SK-N-SH treated with all-trans-retinoic acid at 6 μM for 48 hours (cell line): Measurements from ENCODE around the gene EPN3.

ENCODE experiments used
- ATAC-seq: fragments of 200-7000 bp; cut with Tn5 transposase; 3 replicates; pipeline ENCODE4 v1.9.1; 2020; ENCODE audit warnings: mild to moderate bottlenecking, moderate library complexity
- CSDC2 ChIP-seq: fragments of 250-450 bp; sonication (Bioruptor Pico); IDR thresholded peaks from 2 replicates; pipeline ENCODE4 v1.5.0; 2020; ENCODE audit warnings: mild to moderate bottlenecking, moderate library complexity
- ISL1 ChIP-seq: fragments of 250-450 bp; sonication (Bioruptor Pico); IDR thresholded peaks from 2 replicates; pipeline ENCODE4 v2.1.2; 2022; ENCODE audit warnings: mild to moderate bottlenecking, moderate library complexity
- OSR1 ChIP-seq: fragments of 250-450 bp; sonication (Bioruptor Pico); IDR thresholded peaks from 2 replicates; pipeline ENCODE4 v1.8.0; 2022; ENCODE audit warnings: moderate library complexity, mild to moderate bottlenecking, inconsistent platforms
- PPARA ChIP-seq: fragments of 250-450 bp; sonication (Bioruptor Pico); IDR thresholded peaks from 2 replicates; pipeline ENCODE4 v1.5.0; 2020; ENCODE audit warnings: mild to moderate bottlenecking, borderline replicate concordance
- RARB ChIP-seq: fragments of 250-450 bp; sonication (Bioruptor Pico); IDR thresholded peaks from 2 replicates; pipeline ENCODE4 v1.8.0; 2021; ENCODE audit warnings: mild to moderate bottlenecking, moderate library complexity
- TCF4 ChIP-seq: fragments of 250-450 bp; sonication (Bioruptor Pico); IDR thresholded peaks from 2 replicates; pipeline ENCODE4 v1.8.0; 2021; ENCODE audit warnings: mild to moderate bottlenecking, moderate library complexity, borderline replicate concordance
- TOX ChIP-seq: fragments of 250-450 bp; sonication (Bioruptor Pico); IDR thresholded peaks from 2 replicates; pipeline ENCODE4 v1.8.0; 2021; ENCODE audit warnings: mild to moderate bottlenecking, moderate library complexity, borderline replicate concordance
- ZC3H10 ChIP-seq: fragments of 250-450 bp; sonication (Bioruptor Pico); IDR thresholded peaks from 2 replicates; pipeline ENCODE4 v1.5.1; 2021; ENCODE audit warnings: mild to moderate bottlenecking, moderate library complexity
- ZFP3 ChIP-seq: fragments of 250-450 bp; sonication (Bioruptor Pico); IDR thresholded peaks from 2 replicates; pipeline ENCODE4 v1.5.0; 2020; ENCODE audit warnings: mild to moderate bottlenecking, moderate library complexity
- ZNF565 ChIP-seq: fragments of 450-650 bp; formaldehyde crosslinking; conservative IDR thresholded peaks from 2 replicates; pipeline ENCODE4 v1.5.0; 2020; ENCODE audit warnings: low read depth, mild to moderate bottlenecking, moderate library complexity
- ZNF70 ChIP-seq: fragments of 450-650 bp; formaldehyde crosslinking; IDR thresholded peaks from 2 replicates; pipeline ENCODE4 v1.5.0; 2020; ENCODE audit warnings: mild to moderate bottlenecking, moderate library complexity
- ZNF8 ChIP-seq: fragments of 450-650 bp; formaldehyde crosslinking; IDR thresholded peaks from 2 replicates; pipeline ENCODE4 v1.5.0; 2020; ENCODE audit warnings: mild to moderate bottlenecking, moderate library complexity
- TF ChIP-seq, protein P1 (sequence below): fragments of 250-450 bp; sonication (Bioruptor Pico); IDR thresholded peaks from 2 replicates; pipeline ENCODE4 v1.5.1; 2020; ENCODE audit warnings: low read depth, mild to moderate bottlenecking, moderate library complexity
- TF ChIP-seq, protein P2 (sequence below): fragments of 250-450 bp; sonication (Bioruptor Pico); IDR thresholded peaks from 2 replicates; pipeline ENCODE4 v1.5.1; 2021; ENCODE audit warnings: mild to moderate bottlenecking, moderate library complexity
- TF ChIP-seq, protein P3 (sequence below): fragments of 250-450 bp; sonication (Bioruptor Pico); IDR thresholded peaks from 2 replicates; pipeline ENCODE4 v1.5.0; 2020; ENCODE audit warnings: mild to moderate bottlenecking, moderate library complexity
- TF ChIP-seq, protein P4 (sequence below): fragments of 250-450 bp; sonication (Bioruptor Pico); IDR thresholded peaks from 2 replicates; pipeline ENCODE4 v1.8.0; 2020; ENCODE audit warnings: mild to moderate bottlenecking, moderate library complexity, borderline replicate concordance
- TF ChIP-seq, protein P5 (sequence below): fragments of 250-450 bp; sonication (Bioruptor Pico); IDR thresholded peaks from 2 replicates; pipeline ENCODE4 v1.8.0; 2021; ENCODE audit warnings: low read depth, mild to moderate bottlenecking, moderate library complexity, borderline replicate concordance

The EPN3 gene

DNA sequence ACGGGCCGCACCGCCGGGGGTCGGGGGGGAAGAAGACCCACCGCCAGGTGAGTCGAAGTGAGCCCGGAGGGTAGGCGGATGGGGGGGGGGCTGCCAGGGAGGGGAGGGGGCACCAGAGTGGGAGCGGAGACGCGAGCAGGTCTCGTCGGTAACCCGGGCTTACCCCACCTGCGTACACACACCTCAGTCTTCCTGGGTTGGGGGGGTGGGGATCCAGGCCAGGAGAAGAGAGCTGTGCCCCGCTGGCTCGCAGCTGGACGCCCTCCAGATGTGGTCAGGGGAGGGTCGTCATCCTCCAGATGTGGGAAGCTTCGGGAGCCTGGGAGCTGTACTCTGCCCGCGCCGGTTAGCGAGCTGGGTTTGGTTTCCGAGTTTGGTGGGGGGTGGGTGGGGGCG lies 29.2 kb downstream of the EPN3 start (continued):
- TF ChIP-seq, protein P1, sequence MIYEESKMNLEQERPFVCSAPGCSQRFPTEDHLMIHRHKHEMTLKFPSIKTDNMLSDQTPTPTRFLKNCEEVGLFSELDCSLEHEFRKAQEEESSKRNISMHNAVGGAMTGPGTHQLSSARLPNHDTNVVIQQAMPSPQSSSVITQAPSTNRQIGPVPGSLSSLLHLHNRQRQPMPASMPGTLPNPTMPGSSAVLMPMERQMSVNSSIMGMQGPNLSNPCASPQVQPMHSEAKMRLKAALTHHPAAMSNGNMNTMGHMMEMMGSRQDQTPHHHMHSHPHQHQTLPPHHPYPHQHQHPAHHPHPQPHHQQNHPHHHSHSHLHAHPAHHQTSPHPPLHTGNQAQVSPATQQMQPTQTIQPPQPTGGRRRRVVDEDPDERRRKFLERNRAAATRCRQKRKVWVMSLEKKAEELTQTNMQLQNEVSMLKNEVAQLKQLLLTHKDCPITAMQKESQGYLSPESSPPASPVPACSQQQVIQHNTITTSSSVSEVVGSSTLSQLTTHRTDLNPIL (CRISPR knock-in tag), result no peak
- no peak for TF ChIP-seq OSR1
- no peak for TF ChIP-seq CSDC2
- TF ChIP-seq, protein P2, sequence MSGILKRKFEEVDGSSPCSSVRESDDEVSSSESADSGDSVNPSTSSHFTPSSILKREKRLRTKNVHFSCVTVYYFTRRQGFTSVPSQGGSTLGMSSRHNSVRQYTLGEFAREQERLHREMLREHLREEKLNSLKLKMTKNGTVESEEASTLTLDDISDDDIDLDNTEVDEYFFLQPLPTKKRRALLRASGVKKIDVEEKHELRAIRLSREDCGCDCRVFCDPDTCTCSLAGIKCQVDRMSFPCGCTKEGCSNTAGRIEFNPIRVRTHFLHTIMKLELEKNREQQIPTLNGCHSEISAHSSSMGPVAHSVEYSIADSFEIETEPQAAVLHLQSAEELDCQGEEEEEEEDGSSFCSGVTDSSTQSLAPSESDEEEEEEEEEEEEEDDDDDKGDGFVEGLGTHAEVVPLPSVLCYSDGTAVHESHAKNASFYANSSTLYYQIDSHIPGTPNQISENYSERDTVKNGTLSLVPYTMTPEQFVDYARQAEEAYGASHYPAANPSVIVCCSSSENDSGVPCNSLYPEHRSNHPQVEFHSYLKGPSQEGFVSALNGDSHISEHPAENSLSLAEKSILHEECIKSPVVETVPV (CRISPR knock-in tag), result no peak
- TF ChIP-seq RARB (CRISPR knock-in tag), result no peak

DNA sequence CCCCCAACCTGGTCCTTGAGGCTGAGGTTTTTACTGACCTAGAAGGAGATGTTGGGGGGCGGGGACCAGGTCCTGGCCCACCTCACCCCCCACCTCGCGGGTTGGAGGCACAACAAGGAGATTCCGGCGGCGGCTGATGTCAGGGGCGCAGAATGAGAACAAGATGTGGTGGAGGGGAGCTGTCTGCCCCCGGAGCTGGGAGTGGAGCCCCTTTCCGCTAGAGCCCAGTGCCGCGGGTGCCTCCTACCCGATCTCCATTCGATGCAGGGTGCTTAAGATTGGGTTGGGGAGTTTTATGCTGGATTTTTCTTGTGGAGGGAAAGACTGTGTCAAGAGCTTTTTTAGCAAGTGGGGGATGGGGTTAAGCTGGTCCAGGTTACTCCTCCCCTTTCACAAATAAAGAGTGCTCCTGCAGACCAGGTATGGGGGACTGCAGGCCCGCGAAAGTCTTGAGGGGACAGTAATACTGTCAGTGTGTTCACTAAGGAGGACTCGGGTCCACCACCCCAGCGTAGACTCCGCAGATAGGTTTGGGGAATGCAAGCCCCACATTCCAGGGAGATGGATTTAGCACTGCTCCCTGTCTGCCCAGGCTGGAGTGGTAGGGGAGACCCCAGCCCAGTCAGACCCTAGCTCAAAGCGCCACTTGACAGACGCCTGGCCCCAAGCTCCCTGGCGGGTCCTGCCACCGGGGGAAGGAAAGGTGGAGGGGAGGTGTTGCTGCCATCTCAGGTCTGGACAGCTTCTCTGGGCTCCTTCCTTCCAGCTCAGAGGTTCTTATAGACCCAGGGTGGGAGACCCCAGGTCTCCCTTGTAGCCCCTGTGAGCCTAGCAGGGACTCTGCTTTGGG lies 29.9 kb downstream of the EPN3 start:
- TF ChIP-seq, protein P3, sequence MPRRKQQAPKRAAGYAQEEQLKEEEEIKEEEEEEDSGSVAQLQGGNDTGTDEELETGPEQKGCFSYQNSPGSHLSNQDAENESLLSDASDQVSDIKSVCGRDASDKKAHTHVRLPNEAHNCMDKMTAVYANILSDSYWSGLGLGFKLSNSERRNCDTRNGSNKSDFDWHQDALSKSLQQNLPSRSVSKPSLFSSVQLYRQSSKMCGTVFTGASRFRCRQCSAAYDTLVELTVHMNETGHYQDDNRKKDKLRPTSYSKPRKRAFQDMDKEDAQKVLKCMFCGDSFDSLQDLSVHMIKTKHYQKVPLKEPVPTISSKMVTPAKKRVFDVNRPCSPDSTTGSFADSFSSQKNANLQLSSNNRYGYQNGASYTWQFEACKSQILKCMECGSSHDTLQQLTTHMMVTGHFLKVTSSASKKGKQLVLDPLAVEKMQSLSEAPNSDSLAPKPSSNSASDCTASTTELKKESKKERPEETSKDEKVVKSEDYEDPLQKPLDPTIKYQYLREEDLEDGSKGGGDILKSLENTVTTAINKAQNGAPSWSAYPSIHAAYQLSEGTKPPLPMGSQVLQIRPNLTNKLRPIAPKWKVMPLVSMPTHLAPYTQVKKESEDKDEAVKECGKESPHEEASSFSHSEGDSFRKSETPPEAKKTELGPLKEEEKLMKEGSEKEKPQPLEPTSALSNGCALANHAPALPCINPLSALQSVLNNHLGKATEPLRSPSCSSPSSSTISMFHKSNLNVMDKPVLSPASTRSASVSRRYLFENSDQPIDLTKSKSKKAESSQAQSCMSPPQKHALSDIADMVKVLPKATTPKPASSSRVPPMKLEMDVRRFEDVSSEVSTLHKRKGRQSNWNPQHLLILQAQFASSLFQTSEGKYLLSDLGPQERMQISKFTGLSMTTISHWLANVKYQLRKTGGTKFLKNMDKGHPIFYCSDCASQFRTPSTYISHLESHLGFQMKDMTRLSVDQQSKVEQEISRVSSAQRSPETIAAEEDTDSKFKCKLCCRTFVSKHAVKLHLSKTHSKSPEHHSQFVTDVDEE (CRISPR knock-in tag), result no peak
- TF ChIP-seq TOX (CRISPR knock-in tag) (no peak), ZFP3 (no peak), PPARA (CRISPR knock-in tag) (no peak), RARB (CRISPR knock-in tag) (no peak), OSR1 (no peak), ZC3H10 (CRISPR knock-in tag) (no peak), ISL1 (no peak)
- TF ChIP-seq, protein P4, sequence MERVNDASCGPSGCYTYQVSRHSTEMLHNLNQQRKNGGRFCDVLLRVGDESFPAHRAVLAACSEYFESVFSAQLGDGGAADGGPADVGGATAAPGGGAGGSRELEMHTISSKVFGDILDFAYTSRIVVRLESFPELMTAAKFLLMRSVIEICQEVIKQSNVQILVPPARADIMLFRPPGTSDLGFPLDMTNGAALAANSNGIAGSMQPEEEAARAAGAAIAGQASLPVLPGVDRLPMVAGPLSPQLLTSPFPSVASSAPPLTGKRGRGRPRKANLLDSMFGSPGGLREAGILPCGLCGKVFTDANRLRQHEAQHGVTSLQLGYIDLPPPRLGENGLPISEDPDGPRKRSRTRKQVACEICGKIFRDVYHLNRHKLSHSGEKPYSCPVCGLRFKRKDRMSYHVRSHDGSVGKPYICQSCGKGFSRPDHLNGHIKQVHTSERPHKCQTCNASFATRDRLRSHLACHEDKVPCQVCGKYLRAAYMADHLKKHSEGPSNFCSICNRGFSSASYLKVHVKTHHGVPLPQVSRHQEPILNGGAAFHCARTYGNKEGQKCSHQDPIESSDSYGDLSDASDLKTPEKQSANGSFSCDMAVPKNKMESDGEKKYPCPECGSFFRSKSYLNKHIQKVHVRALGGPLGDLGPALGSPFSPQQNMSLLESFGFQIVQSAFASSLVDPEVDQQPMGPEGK, result no peak
- TF ChIP-seq, protein P2 (CRISPR knock-in tag), result no peak
- ATAC-seq, result no peak

DNA sequence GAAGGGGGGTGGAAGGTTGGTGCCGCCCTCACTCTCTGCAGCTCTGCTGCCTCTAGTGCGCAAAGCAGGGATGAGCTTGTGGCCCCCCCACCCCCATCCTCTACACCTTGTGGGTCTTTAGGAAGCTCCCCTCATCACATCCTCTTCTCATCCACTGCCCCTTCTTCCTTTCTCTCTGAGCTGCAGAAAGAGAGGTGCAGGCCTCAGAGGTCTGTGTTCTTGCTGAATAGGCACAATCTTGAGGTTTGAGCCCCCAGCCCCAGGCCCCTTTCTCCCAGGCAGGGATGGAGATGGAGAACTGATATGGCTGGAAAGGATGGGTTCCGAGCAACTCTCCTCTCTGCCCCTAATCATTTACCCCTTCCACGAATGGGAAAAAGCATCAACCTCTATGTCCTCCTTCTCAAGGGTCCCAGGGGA lies 30.6 kb downstream of the EPN3 start:
- no peak for ATAC-seq
- TF ChIP-seq RARB (CRISPR knock-in tag), result no peak
- TF ChIP-seq, protein P1 (CRISPR knock-in tag), result no peak
- no peak for TF ChIP-seq ZFP3
- TF ChIP-seq, protein P4, result no peak
- no peak for TF ChIP-seq TCF4 (CRISPR knock-in tag)
- TF ChIP-seq, protein P5, sequence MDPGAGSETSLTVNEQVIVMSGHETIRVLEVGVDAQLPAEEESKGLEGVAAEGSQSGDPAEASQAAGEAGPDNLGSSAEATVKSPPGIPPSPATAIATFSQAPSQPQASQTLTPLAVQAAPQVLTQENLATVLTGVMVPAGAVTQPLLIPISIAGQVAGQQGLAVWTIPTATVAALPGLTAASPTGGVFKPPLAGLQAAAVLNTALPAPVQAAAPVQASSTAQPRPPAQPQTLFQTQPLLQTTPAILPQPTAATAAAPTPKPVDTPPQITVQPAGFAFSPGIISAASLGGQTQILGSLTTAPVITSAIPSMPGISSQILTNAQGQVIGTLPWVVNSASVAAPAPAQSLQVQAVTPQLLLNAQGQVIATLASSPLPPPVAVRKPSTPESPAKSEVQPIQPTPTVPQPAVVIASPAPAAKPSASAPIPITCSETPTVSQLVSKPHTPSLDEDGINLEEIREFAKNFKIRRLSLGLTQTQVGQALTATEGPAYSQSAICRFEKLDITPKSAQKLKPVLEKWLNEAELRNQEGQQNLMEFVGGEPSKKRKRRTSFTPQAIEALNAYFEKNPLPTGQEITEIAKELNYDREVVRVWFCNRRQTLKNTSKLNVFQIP (CRISPR knock-in tag), result no peak
- no peak for TF ChIP-seq ZNF70 (CRISPR knock-in tag)
- TF ChIP-seq, protein P2 (CRISPR knock-in tag), result no peak
- TF ChIP-seq ISL1, result no peak
- no peak for TF ChIP-seq CSDC2
- TF ChIP-seq ZNF8 (CRISPR knock-in tag), result no peak
- TF ChIP-seq ZNF565 (CRISPR knock-in tag), result no peak
- TF ChIP-seq TOX (CRISPR knock-in tag), result no peak
